ENCODE results near the gene MXD1. TPM values are rescaled to one million over a fixed set of nuclear protein-coding genes. Genes with fewer than 3 reads are reported as not detected.

Gene MXD1
- total and polyA plus RNA-seq, 2 of the 4 experiments (the other 2 are of a cell fraction): 2.0 to 3.7 TPM

Small RNAs within 50 kb of the gene (microRNA-seq; reads per million reads assigned to microRNA genes)
- not detected for gene RPL23AP92 (ENCODE audit: insufficient read depth, insufficient read length)

Small RNAs within 50 kb of the gene (small RNA-seq; reads per million reads assigned to genes)
- 0 reads per million in 5 experiments for gene RPL23AP92

Other genes starting within 250 kb of the MXD1 start
- gene ANXA4, start 173.0 kb upstream of the MXD1 start, total RNA-seq (2012; rRNA removed): 22.2 and 25.8 TPM in 2 replicates
- 72.0 and 113 TPM in 2 replicates for gene ANXA4, start 173.0 kb upstream of the MXD1 start, polyA plus RNA-seq (2012; rRNA removed)
- gene GMCL1, start 85.4 kb upstream of the MXD1 start, total RNA-seq (2012; rRNA removed): 3.4 and 6.1 TPM in 2 replicates
- 2.3 and 2.8 TPM in 2 replicates for gene GMCL1, start 85.4 kb upstream of the MXD1 start, polyA plus RNA-seq (2012; rRNA removed)
- gene SNRNP27, start 21.2 kb upstream of the MXD1 start, total RNA-seq (2012; rRNA removed): 8.8 and 36.1 TPM in 2 replicates
- gene SNRNP27, start 21.2 kb upstream of the MXD1 start, polyA plus RNA-seq (2012; rRNA removed): 41.5 and 48.3 TPM in 2 replicates
- 0.18 and 0.28 TPM in 2 replicates for gene ASPRV1, start 46.5 kb downstream of the MXD1 start, total RNA-seq (2012; rRNA removed)
- gene ASPRV1, start 46.5 kb downstream of the MXD1 start, polyA plus RNA-seq (2012; rRNA removed): 0.09 and 0.14 TPM in 2 replicates
- gene PCBP1, start 172.4 kb downstream of the MXD1 start, total RNA-seq (2012; rRNA removed): 33.6 and 33.7 TPM in 2 replicates
- gene PCBP1, start 172.4 kb downstream of the MXD1 start, polyA plus RNA-seq (2012; rRNA removed): 166 and 171 TPM in 2 replicates